B cell (primary cell): ENCODE measurements around the gene USP12.

Experiments used
- EZH2 ChIP-seq: IDR thresholded peaks from 2 replicates; pipeline ENCODE4 v1.6.1; 2012; ENCODE audit warnings: borderline replicate concordance, low read depth, mild to moderate bottlenecking, moderate library complexity, low read length; ENCODE audit not compliant: insufficient read depth, poor library complexity, severe bottlenecking
- TF ChIP-seq, protein P1 (sequence below): fragments of 200-600 bp; IDR thresholded peaks from one replicate; pipeline ENCODE4 v1.8.0; 2022; ENCODE audit warnings: antibody characterized with exemption, mild to moderate bottlenecking

DNA sequence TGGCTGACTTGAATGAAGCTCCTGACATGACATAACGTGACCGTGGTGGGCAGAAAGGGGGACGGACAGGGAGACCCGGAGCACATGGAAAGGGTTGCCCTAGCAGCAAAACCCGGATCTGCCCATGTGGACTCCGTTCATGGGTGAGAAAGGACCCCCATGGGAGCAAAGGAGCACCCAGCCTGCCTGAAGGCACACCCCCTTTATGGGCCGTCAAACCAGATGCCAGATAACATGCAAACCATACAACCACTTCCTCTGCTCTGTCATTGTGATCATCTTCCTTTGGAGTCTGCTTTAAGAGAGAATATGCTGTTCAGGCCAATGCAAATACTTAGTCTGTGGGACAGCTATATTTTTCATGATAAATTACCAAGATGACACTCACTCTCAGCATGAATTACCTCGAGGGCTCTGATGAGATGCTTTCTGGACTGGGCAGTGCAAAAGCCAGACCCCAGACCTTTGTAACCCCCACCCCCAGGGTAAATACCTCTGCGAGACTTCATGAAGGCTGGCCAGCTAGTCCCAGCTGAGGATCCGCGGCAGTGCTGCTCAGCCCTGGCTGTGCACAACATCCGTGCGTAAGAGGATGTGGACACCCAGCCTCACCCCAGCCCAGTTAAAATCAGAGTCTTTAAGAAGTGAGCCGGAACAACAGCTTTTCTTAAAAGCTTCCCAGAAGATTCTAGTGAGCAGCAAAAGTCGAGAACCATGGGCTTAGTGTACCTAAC is 126.6 kb downstream of the USP12 start:
- TF ChIP-seq, protein P1, sequence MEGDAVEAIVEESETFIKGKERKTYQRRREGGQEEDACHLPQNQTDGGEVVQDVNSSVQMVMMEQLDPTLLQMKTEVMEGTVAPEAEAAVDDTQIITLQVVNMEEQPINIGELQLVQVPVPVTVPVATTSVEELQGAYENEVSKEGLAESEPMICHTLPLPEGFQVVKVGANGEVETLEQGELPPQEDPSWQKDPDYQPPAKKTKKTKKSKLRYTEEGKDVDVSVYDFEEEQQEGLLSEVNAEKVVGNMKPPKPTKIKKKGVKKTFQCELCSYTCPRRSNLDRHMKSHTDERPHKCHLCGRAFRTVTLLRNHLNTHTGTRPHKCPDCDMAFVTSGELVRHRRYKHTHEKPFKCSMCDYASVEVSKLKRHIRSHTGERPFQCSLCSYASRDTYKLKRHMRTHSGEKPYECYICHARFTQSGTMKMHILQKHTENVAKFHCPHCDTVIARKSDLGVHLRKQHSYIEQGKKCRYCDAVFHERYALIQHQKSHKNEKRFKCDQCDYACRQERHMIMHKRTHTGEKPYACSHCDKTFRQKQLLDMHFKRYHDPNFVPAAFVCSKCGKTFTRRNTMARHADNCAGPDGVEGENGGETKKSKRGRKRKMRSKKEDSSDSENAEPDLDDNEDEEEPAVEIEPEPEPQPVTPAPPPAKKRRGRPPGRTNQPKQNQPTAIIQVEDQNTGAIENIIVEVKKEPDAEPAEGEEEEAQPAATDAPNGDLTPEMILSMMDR, result no peak
- TF ChIP-seq EZH2, result no peak
